NCI-H345 treated with DMSO at 0.1 percent for 48 hours (cell line): ENCODE results near the gene TIPARP.
"Not testable (repeated sequence)": the region's sequence is repeated elsewhere in the genome, so short reads cannot be mapped to it uniquely, and the experiment has no call there.

Source experiments
- DNase-seq: peaks from one replicate; lab custom pipeline; 2025; ENCODE audit not compliant: unreplicated experiment; lab: John Stamatoyannopoulos, UW

Gene TIPARP

GRCh38 chr3:156707588-156707987 is 33.2 kb downstream of the TIPARP start:
- DNase-seq = no peak

- no peak for DNase-seq
These were observed 36.0 kb downstream of the TIPARP start for GRCh38 chr3:156710429-156710828.

GRCh38 chr3:156711113-156711512 is 36.7 kb downstream of the TIPARP start:
- DNase-seq = no peak

GRCh38 chr3:156711944-156712343 is 37.6 kb downstream of the TIPARP start:
- DNase-seq = not testable (repeated sequence)

GRCh38 chr3:156716105-156716862 is 41.9 kb downstream of the TIPARP start:
- no peak for DNase-seq

- DNase-seq = no peak
These were observed 44.4 kb downstream of the TIPARP start for GRCh38 chr3:156718622-156719306.

GRCh38 chr3:156720826-156721225 is 46.4 kb downstream of the TIPARP start:
- no peak for DNase-seq

- DNase-seq = no peak
These were observed 47.6 kb downstream of the TIPARP start for GRCh38 chr3:156721687-156722618.

GRCh38 chr3:156723182-156723619 is 48.8 kb downstream of the TIPARP start:
- no peak for DNase-seq

GRCh38 chr3:156725682-156726081 is 51.3 kb downstream of the TIPARP start:
- DNase-seq = no peak

- no peak for DNase-seq
These were observed 52.1 kb downstream of the TIPARP start for GRCh38 chr3:156726456-156726855.

- no peak for DNase-seq
These were observed 53.3 kb downstream of the TIPARP start for GRCh38 chr3:156727519-156728205.

GRCh38 chr3:156728267-156728985 is 54.0 kb downstream of the TIPARP start:
- peak; percentile 42 for DNase-seq

- DNase-seq = no peak
These were observed 55.2 kb downstream of the TIPARP start for GRCh38 chr3:156729460-156730179.

- DNase-seq = no peak
These were observed 57.4 kb downstream of the TIPARP start for GRCh38 chr3:156731813-156732212.

GRCh38 chr3:156732261-156732660 is 57.9 kb downstream of the TIPARP start:
- DNase-seq = no peak

- no peak for DNase-seq
These were observed 58.5 kb downstream of the TIPARP start for GRCh38 chr3:156732715-156733421.

GRCh38 chr3:156734661-156735060 is 60.3 kb downstream of the TIPARP start:
- not testable (repeated sequence) for DNase-seq

GRCh38 chr3:156735471-156735870 is 61.1 kb downstream of the TIPARP start:
- DNase-seq = no peak
